NCI-H460 (cell line): ENCODE data around the gene E2F3. TPM values are rescaled to one million over a fixed set of nuclear protein-coding genes. Genes with fewer than 3 reads are reported as not detected.
"Not testable (repeated sequence)": the region's sequence is repeated elsewhere in the genome, so short reads cannot be mapped to it uniquely, and the experiment has no call there.

Experiments used
- DNase-seq: peaks from one replicate; pipeline ENCODE4 v3.0.0-alpha.2; 2016; ENCODE audit warnings: low read depth; ENCODE audit errors: extremely low read depth
- total RNA-seq: library from RNA; depleted of rRNA; stranded (reverse); fragments of >200 nt; shearing (Covaris generic); gene quantifications from 2 replicates; pipeline ENCODE4 v1.2.3, GENCODE V29; 2014

Gene E2F3
- total RNA-seq, 1 experiment from 2014 or later = 13.1 TPM

DNA sequence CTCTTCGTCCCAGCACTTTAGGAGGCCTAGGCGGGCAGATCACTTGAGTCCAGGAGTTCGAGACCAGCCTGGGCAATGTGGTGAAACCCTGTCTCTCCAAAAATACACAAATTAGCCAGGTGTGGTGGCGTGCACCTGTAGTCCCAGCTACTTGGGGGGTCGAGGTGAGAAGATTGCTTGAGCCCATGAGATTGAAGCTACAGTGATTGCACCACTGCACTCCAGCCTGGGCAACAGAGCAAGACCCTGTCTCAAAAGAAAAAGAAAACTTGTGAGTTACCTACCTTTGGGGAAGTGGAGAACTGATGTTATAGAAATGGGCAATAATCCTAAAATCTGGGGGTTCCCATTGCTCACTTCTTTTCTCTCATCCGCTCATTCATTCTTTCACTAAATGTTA lies 58.0 kb downstream of the E2F3 start:
- DNase-seq = no peak

DNA sequence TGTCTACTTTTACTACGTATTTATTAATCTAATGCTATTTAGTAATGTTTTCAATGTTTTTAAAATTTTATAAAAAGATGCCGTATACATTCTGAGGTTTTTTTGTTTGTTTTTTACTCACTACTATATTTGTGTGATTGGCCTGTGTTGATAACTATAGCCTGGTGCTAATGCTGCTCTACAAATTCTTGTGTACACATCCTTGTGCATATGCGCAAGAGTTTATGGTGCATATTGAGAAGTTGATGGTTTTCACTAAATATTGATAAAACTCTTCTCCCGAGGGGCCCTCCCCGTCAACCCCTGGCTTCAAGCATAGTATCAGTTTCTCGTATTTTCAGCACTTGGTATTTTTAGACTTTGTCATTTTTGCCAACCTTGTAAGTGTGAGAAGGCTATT lies 59.9 kb downstream of the E2F3 start:
- DNase-seq = no peak

DNA sequence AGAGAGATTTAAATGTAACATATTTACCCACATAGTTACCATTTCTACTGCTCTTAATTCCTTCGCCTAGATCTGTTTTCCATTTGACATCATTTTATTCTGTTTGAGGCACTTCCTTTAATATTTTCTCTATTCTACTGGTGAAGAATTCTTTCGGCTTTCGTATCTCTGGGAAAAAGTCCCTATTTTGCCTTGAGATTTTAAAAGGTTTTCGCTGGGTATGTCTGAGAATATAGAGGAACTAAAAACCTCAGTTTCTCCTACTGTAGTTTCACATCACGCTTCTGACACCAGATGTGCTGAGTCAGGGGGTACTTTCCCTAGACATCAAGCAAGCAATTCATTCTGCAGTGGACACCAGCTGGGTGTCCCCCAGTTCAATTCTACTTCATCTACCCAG lies 61.7 kb downstream of the E2F3 start:
- no peak for DNase-seq

DNA sequence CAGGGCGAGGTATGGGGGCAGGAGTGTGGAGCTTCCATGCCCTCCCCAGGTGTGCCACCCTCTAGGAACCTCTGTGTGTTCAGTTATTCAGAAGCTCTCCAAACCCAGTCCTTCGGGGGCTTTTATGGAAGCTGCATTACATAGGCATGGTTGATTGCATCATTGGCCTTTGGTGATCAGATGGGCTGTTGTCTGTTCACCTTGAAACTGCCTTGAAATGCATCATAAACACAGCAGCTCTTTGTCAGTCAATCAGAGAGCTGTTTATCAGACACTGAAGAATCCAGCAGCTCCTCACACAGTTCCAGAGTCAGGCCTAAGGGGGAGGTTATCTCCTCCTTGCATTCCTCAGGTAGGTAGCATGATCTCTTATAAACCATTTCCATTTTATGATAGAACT lies 62.4 kb downstream of the E2F3 start:
- no peak for DNase-seq

DNA sequence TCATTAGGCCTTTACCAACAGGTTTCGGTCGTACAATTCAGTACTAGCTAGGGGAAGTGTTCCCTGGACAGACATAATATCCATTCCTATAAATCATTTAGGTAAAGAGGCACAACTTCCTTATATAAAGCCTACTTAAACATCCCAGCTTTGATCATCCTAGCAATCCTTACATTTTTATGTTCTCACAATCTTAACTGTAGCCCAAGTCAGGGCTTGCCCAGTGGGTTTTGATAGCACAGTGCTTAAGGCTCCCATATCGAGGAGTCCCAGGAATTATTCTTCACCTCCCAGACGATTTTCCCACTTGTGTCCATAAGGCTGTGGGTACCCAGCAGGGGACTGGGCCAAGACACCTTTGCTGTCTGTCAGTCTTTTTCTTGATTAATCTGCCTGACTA lies 63.2 kb downstream of the E2F3 start:
- no peak for DNase-seq

DNA sequence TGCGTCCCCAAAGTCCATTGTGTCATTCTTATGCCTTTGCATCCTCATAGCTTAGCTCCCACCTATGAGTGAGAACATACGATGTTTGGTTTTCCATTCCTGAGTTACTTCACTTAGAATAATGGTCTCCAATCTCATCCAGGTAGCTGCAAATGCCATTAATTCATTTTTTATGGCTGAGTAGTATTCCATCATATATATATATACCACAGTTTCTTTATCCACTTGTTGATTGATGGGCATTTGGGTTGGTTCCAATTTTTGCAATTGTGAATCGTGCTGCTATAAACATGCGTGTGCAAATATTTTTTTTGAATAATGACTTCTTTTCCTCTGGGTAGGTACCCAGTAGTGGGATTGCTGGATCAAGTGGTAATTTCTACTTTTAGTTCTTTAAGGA lies 63.9 kb downstream of the E2F3 start:
- DNase-seq = not testable (repeated sequence)

DNA sequence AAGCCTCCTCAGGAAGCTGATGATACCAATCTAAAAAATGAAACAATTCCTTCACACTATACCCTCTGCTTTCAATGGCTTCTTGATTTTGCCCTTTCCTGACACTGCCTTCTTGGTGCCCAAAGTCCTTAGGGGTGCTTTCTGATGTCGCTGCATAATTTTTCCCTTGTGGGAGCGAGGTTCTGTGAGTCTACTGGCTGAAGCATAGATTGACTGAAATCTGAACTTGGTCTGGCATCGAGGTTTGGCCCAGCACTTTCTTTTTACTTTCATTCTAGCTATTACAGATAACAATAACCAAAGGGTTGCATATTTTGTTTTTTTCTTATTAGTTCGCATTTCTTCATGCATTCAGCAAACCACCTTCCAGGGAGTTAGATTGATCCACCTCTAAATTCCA lies 65.8 kb downstream of the E2F3 start:
- DNase-seq = no peak

DNA sequence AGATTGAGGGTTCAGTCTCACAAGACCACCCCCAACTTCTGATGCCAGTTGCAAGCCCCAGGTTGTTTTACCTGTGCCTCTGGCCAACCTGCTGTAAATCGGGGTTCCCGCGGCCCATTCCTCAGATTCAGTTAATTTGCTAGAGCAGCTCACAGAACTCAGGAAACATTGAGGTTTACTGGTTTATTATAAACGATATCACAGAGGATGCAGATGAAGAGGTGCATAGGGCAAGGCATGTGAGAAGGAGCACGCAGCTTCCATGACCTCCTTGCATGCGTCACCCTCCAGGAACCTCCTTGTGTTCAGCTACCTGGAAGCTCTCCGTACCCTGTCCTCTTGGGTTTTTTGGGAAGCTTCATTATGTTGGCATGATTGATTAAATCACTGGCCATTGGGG lies 66.5 kb downstream of the E2F3 start:
- no peak for DNase-seq

GRCh38 chr6:20472748-20473147 lies 71.1 kb downstream of the E2F3 start:
- no peak for DNase-seq

DNA sequence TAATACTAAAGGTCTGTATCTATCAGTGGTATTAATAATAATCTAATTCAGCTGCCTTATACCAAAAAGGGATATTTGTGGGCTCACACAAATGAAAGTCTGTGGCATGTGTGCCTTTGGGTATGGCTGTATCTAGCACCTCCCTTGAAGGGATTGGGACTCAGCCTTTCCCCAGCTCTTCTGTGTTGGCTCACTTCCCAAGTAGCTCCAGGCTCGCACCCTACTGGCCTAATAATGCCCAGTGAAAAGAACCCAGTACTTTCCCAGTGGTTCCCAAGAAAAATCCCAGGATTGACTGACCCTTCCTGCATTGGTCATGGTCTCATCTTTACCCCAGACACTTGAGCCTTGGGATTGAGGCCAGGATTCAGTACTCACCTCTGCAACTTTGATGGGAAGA lies 71.8 kb downstream of the E2F3 start:
- DNase-seq = no peak

DNA sequence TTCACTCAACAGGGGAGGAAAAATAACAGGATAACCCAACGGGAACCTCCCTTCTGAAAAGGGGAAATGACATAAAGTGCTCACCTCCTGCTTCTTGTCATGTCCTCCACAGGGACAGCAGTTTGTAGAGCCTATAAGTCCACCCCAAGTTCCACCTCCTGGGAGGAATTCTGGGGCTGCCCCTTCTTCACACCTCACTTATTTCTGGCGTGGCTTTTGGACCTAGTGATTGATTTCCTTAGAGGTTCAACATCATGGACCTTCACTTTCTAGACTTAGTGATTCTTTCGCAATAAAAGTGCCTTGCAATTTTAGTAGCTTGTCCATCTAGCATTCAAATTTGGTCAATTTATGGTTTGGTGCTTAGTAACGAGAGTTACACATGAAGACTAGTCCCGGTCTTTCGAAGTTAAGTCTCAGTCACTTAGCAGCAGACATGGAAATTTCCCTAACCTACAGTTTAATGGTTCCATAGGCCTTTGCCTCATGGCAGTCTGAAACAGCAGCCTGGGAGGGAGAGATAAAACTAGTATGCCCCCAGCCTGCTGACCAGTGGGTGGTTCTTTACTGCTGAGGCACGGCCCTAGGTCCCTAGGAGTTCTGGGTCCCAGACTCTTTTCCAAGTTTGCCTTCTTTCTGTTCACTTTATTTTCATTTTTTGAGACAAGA lies 73.3 kb downstream of the E2F3 start:
- DNase-seq = no peak

- DNase-seq = no peak
These were observed 74.9 kb downstream of the E2F3 start for GRCh38 chr6:20476501-20477043.

DNA sequence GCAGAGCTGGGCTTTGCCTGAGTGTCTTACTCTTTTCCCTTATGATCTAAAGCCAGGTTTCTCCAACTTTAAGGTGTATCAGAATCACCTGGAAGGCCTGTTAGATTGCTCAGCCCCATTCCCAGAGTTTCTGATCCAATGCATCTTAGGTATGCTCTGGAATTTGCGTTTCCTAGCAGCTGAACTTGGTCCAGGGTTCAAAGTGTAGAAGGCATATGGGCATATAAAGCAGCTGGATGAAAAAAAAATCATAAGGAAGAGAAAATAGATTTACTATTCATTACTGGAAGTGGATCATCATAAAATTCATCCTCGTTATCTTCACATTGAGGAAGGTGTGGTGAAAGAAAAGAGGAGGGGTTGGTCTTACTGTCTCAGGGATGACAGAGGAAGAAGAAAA lies 75.8 kb downstream of the E2F3 start:
- no peak for DNase-seq

- no peak for DNase-seq
These were observed 77.4 kb downstream of the E2F3 start for GRCh38 chr6:20479060-20479459.

GRCh38 chr6:20479526-20479925 lies 77.8 kb downstream of the E2F3 start:
- DNase-seq = no peak

- no peak for DNase-seq
These were observed 79.6 kb downstream of the E2F3 start for GRCh38 chr6:20481281-20481680.

DNA sequence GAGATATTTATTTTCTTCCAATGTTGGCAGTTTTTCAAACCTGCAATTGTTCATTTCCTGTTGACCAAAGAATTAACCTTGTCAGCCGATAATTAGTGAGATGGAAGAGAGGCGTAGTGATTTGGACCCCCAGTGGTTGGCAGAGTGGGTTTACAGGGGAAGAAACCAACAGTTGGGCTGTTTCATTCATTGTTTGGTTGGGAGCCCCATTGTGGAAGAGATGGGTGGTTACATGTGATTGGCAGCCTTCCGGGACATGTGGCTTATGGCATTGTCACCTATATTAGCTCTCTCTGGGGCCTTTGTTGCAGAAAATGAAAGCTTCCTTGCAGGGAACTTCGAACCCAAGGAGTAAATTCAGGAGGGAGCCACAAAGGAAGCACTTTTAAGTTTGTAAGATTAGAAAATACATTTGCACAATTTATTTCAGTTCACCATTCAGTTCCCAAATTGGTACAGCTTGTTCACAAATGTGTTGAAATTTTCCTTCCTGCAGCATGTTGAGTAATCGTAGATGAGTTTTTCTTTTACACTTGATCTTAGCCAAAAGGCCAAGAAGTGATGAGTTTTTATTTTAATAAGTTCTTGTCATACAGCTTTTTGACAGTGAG lies 82.3 kb downstream of the E2F3 start:
- DNase-seq = no peak

- no peak for DNase-seq
These were observed 85.0 kb downstream of the E2F3 start for GRCh38 chr6:20486641-20487040.

- DNase-seq = no peak
These were observed 86.1 kb downstream of the E2F3 start for GRCh38 chr6:20487669-20488375.

- DNase-seq = no peak
These were observed 88.9 kb downstream of the E2F3 start for GRCh38 chr6:20490591-20490990.

DNA sequence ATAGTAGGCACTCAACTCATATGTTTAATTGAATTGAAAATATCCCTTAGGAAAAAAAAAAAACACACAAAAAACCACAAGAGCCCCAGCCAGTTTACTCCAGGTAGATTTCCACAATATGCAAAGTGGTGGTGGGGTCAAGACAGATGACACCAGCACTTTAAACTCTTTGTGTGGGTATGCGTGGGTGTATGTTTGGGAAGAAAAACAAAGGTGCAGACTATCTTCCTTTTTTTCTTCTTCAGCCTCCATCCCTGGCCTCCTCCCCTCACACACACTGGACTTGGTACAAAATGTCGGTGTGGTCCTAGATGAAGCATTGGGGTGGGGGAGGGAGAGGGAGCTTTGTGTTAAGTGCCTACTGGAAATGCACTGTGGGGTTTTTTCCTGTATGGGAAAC lies 90.4 kb downstream of the E2F3 start:
- DNase-seq = no peak
